ENCODE measurements around the gene CDKL5. TPM values are rescaled to one million over a fixed set of nuclear protein-coding genes. Genes with fewer than 3 reads are reported as not detected.
A peak's percentile ranks its signal among the peaks of the same experiment; 100 is the strongest.

CDKL5 gene
- total and polyA plus RNA-seq, 2 donors (not counting 1 experiment from before 2014, with no cell fraction given): 0.72 to 4.6 TPM

DNA sequence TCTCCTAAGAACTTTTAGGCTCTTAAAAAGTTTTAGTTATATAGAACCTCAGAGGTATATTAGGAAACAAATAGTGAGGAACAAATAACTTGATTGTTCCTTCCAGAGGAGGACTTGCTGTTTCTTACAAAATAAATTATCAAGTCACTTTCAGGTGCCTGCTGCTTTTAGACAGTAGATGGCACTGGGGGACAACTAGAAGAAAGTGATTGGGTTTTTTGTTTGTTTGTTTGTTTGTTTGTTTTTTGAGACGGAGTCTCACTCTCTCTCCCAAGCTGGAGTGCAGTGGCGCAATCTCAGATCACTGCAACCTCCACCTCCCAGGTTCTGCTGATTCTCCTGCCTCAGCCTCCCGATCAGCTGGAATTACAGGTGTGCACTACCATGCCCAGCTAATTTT is 35.4 kb upstream of the CDKL5 start:
- no peak overlapping the region for H2AFZ ChIP-seq (ENCODE audit: insufficient read depth, low read depth, low read length, poor library complexity, severe bottlenecking)
- ATAC-seq (ENCODE audit: low read depth): no peak
- POLR2A ChIA-PET: no interaction called here

DNA sequence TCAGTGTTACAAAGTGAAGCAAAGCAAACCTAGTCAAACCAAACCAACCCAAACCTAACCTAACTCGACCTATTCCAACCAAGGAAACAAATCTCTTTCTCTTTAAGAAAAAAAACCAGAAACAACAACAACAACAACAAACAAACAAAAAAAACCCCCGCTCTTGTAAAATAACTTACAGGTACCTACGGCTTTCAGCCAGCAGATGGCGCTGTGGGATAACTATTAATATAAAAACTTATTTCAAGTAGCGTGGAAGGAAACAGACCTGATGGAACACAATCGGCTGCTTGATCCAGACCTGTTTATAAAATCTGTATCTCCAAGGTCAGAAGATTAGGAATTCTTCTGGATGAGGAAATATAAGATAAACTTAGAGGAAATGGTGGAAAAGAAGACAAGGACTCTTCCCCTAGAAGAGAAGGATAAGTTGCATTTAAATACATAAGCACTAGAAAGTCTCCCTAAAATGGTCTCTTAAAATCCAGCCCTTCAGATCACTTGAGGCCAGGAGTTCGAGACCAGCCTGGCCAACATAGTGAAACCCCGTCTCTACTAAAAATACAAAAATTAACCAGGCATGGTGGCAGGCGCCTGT is 34.4 kb upstream of the CDKL5 start:
- Histone ChIP-seq H3K27ac (ENCODE audit: low read length in 2 of 2) (no peak overlapping the region), H2AFZ (ENCODE audit: insufficient read depth, low read depth, low read length, poor library complexity, severe bottlenecking) (peak overlapping the region; percentile 52), H3K4me2 (replicated peaks; ENCODE audit: low read depth, low read length, poor library complexity, severe bottlenecking) (no peak overlapping the region), H3K9ac (ENCODE audit: low read length) (no peak overlapping the region), H3K4me1 (ENCODE audit: control insufficient read depth in 2 of 2, insufficient read depth in 2 of 2, low read length in 2 of 2) (no peaks in the 10 kb centered on the region), H3K27me3 (replicated peaks in 1 of 4; ENCODE audit: control extremely low read depth in 1 of 4, control insufficient read depth in 3 of 4, insufficient read depth in 4 of 4, low read length in 3 of 4) (no peaks in the 10 kb centered on the region), H3K4me3 (ENCODE audit: control extremely low read depth in 1 of 5, extremely low read depth in 1 of 5, insufficient read depth in 1 of 5, low read depth in 2 of 5, low read length in 4 of 5) (no peak overlapping the region), H3K36me3 (replicated peaks in 1 of 2; ENCODE audit: control extremely low read depth in 1 of 2, control insufficient read depth in 1 of 2, extremely low read depth in 1 of 2, insufficient read depth in 2 of 2, low read length in 1 of 2) (no peaks in the 10 kb centered on the region), H4K20me1 (ENCODE audit: control insufficient read depth, insufficient read depth, low read length, poor library complexity, severe bottlenecking) (no peaks in the 10 kb centered on the region), H3K79me2 (ENCODE audit: control insufficient read depth, insufficient read depth, low read length) (no peaks in the 10 kb centered on the region), H3K9me3 (ENCODE audit: control extremely low read depth in 1 of 3, control insufficient read depth in 2 of 3, insufficient read depth in 1 of 3, low read length in 2 of 3) (no peaks in the 10 kb centered on the region)
- Mint-ChIP-seq H3K4me1 (peaks cover 2% of the 10 kb centered on the region), H3K9me3 (ENCODE audit: insufficient read depth) (no peaks in the 10 kb centered on the region), H3K27ac (no peak overlapping the region), H3K27me3 (no peaks in the 10 kb centered on the region), H3K4me3 (no peak overlapping the region)
- ChIA-PET POLR2A (no interaction called here), CTCF (interaction anchor here (3.4 kb wide), 1 partner anchor 942 kb away, joined by 16 read pairs; no protein-coding TSS in a partner anchor)
- peak; percentile 70 for DNase-seq
- intact Hi-C loops (cut with micrococcal nuclease): loop anchor here (1.0 to 10.0 kb wide), 2 partner anchors 943 to 1144 kb away; no protein-coding TSS in a partner anchor
- WGBS (ENCODE audit: insufficient coverage): no CpG with 5 or more reads among the region's 9 CpGs
- peak; percentile 24 for ATAC-seq (ENCODE audit: low read depth)
- TF ChIP-seq, protein P1, sequence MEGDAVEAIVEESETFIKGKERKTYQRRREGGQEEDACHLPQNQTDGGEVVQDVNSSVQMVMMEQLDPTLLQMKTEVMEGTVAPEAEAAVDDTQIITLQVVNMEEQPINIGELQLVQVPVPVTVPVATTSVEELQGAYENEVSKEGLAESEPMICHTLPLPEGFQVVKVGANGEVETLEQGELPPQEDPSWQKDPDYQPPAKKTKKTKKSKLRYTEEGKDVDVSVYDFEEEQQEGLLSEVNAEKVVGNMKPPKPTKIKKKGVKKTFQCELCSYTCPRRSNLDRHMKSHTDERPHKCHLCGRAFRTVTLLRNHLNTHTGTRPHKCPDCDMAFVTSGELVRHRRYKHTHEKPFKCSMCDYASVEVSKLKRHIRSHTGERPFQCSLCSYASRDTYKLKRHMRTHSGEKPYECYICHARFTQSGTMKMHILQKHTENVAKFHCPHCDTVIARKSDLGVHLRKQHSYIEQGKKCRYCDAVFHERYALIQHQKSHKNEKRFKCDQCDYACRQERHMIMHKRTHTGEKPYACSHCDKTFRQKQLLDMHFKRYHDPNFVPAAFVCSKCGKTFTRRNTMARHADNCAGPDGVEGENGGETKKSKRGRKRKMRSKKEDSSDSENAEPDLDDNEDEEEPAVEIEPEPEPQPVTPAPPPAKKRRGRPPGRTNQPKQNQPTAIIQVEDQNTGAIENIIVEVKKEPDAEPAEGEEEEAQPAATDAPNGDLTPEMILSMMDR (IDR thresholded peaks at IDR 0.05): peak; percentile 70
- TF ChIP-seq EZH2 (IDR thresholded peaks at IDR 0.05; ENCODE audit: borderline replicate concordance, insufficient read depth, low read depth, low read length, poor library complexity, severe bottlenecking): no peak

More for the DNA sequence above, 35.4 kb upstream of the CDKL5 start:
- Histone ChIP-seq H3K4me1 (ENCODE audit: control insufficient read depth in 2 of 2, insufficient read depth in 2 of 2, low read length in 2 of 2) (no peaks in the 10 kb centered on the region), H3K4me3 (ENCODE audit: control extremely low read depth in 1 of 5, extremely low read depth in 1 of 5, insufficient read depth in 1 of 5, low read depth in 2 of 5, low read length in 4 of 5) (no peak overlapping the region), H3K4me2 (replicated peaks; ENCODE audit: low read depth, low read length, poor library complexity, severe bottlenecking) (no peak overlapping the region), H3K9ac (ENCODE audit: low read length) (no peak overlapping the region), H3K9me3 (ENCODE audit: control extremely low read depth in 1 of 3, control insufficient read depth in 2 of 3, insufficient read depth in 1 of 3, low read length in 2 of 3) (no peaks in the 10 kb centered on the region), H3K27ac (ENCODE audit: low read length in 2 of 2) (no peak overlapping the region), H3K79me2 (ENCODE audit: control insufficient read depth, insufficient read depth, low read length) (no peaks in the 10 kb centered on the region), H3K36me3 (replicated peaks in 1 of 2; ENCODE audit: control extremely low read depth in 1 of 2, control insufficient read depth in 1 of 2, extremely low read depth in 1 of 2, insufficient read depth in 2 of 2, low read length in 1 of 2) (no peaks in the 10 kb centered on the region), H3K27me3 (replicated peaks in 1 of 4; ENCODE audit: control extremely low read depth in 1 of 4, control insufficient read depth in 3 of 4, insufficient read depth in 4 of 4, low read length in 3 of 4) (no peaks in the 10 kb centered on the region), H4K20me1 (ENCODE audit: control insufficient read depth, insufficient read depth, low read length, poor library complexity, severe bottlenecking) (no peaks in the 10 kb centered on the region)
- no peak overlapping the region for H3K27ac Mint-ChIP-seq
- WGBS (ENCODE audit: insufficient coverage): no CpG with 5 or more reads among the region's 3 CpGs
- no peak overlapping the region for H3K4me3 Mint-ChIP-seq
- H3K27me3 Mint-ChIP-seq: no peaks in the 10 kb centered on the region
- CTCF ChIA-PET: interaction anchor here (3.4 kb wide), 1 partner anchor 943 kb away, joined by 16 read pairs; no protein-coding TSS in a partner anchor
- no peak for TF ChIP-seq EZH2 (IDR thresholded peaks at IDR 0.05; ENCODE audit: borderline replicate concordance, insufficient read depth, low read depth, low read length, poor library complexity, severe bottlenecking)
- TF ChIP-seq, protein P1 (IDR thresholded peaks at IDR 0.05): no peak
- no peak for DNase-seq
- peaks cover 2% of the 10 kb centered on the region for H3K4me1 Mint-ChIP-seq
- intact Hi-C loops (cut with micrococcal nuclease): loop anchor here (10.0 kb wide), 1 partner anchor 1145 kb away; no protein-coding TSS in a partner anchor
- no peaks in the 10 kb centered on the region for H3K9me3 Mint-ChIP-seq (ENCODE audit: insufficient read depth)

Measured in B cell (primary cell).